GM21825 (cell line): ENCODE results near the gene LMNTD1.
"Not testable (repeated sequence)": the region's sequence is repeated elsewhere in the genome, so short reads cannot be mapped to it uniquely, and the experiment has no call there.

ENCODE experiments used
- ATAC-seq: cut with Tn5 transposase; IDR thresholded peaks from one replicate; pipeline ENCODE4 v1.9.1; 2021; ENCODE audit warnings: mild to moderate bottlenecking, moderate library complexity; ENCODE audit not compliant: unreplicated experiment

LMNTD1 gene, protein sequence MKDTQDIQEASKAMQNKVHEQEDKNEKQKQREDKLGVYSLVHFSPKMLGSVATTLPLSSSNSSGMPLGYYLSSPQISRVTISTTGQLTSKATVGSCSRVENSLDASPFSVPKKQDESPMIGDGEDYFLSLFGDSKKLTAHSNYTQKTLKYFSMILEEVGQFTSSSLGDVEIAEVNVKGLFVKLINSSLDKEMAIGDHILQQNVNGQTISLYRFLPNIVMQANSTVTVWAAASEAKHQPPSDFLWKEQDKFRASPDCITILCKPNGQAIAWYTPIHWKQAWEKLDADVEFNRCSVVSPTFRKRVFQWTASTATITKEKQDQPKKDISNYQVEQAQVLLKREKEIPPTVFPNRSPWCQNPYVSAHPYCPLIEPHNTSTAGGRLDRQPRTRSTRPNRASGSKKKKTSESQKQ

DNA sequence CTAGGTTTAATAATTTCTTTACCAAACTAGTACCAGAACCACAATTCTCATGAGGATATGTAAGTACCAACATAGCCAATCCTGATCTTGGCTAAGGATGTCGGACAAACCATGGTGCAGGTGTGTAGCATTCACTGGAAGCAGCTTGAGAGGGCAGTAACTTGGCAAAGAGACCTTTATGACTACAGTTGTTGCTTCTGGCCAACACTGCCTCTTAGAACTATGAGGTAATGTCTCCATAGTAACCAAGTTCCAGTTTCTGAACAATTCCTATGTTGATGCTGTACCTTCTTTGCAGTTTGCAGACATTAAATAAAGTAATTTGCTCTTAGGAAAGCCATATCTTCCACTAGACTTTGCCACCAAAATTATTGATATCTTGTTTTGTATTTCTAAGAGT, at the start of gene LMNTD1:
Gene LMNTD1 (minus strand): TSS at position 186 of the 400 bp plus-strand sequence. CDS start 324 bp downstream, outside the sequence.
- no peak for ATAC-seq

GRCh38 chr12:25598956-25599355, 45.9 kb upstream of the LMNTD1 start:
- no peak for ATAC-seq

- not testable (repeated sequence) for ATAC-seq
Observed at GRCh38 chr12:25595496-25595895, 42.4 kb upstream of the LMNTD1 start.

GRCh38 chr12:25594376-25594775, 41.3 kb upstream of the LMNTD1 start:
- ATAC-seq, result no peak

GRCh38 chr12:25592725-25593495, 39.8 kb upstream of the LMNTD1 start:
- ATAC-seq, result no peak

DNA sequence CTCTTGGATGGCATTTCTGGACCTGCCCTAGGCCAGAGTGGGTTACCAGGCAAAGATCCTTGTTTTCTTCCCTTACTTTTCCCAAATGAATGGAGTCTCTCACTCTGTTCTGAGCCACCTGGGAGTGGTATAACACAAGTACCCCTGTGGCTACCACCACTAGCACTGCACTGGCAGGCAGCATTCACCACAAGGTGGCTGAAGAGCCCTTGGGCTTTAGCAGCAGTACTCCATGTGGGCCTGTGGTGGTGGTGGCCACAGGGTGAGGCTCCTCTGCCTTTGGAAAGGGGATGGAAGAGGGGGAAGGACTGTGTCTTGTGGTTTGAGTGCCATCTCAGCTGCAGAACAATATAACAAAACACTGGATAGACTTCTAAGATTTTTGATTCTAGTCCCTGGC, 38.1 kb upstream of the LMNTD1 start:
- no peak for ATAC-seq

DNA sequence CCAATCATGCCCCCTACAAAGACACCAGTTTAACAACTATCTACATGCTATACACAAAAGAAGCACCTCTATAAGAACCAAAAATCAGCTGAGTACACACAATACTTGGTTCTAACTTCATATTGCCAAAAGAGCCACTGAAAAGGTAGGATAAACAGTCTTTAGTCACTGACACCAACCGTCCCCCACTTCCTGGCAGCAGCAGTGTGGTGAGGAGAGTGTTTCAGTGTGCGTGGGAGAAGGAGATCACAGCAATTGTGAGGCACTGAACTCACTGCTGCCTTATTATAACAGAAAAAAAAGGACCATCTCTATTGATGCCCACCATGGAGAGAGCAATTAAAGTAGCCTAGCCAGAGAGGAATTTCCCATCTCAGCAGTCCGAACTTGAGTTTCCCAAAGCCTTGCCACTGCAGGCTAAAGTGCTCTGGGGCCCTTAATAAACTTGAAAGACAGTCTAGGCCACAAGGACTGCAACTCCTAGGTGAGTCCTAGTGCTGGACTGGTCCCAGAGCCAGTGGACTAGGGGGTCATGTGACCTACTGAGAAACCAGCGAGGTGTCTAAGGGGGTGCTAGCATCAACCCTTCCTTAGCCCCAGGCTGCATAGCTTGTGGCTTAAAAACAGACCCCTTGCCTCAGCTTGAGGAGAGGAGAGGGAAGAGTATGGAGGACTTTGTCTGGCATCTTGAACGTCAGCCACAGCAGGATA, 37.1 kb upstream of the LMNTD1 start:
- ATAC-seq, result no peak

DNA sequence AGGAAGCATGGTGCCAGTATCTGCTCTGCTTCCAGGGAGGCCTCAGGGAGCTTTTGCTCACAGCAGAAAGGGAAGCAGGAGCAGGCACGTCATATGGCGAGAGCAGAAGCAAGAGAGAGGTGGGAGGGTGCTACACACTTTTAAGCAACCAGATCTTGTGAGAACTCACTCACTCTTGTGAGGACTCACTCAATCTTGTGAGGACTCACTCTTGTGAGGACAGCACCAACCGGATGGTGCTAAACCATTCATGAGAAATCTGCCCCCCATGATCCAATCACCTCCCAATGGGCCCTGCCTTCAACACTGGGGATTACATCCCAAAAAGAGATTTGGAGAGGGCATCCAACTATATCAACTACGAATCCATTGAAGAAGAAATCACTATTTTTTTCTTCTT, 34.3 kb upstream of the LMNTD1 start:
- ATAC-seq, result no peak

DNA sequence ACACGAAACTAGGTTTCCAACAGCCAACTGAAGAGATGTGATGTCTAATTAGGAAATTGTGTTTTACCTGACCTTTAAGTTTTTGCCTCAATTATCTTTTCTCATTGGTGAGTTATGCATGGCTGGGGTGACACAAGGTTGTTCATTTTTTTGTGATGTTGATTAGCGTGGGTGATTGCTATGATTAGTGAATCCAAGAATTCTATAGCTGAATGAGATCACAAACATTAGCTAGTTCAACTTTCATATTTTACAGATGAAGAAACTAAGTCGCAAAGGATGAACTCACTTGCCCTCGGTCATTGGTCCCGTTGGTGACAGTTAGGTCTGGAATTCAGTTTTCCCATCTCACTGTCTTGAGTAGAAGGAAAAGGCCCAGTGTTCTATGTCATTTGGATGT, 32.6 kb upstream of the LMNTD1 start:
- no peak for ATAC-seq

DNA sequence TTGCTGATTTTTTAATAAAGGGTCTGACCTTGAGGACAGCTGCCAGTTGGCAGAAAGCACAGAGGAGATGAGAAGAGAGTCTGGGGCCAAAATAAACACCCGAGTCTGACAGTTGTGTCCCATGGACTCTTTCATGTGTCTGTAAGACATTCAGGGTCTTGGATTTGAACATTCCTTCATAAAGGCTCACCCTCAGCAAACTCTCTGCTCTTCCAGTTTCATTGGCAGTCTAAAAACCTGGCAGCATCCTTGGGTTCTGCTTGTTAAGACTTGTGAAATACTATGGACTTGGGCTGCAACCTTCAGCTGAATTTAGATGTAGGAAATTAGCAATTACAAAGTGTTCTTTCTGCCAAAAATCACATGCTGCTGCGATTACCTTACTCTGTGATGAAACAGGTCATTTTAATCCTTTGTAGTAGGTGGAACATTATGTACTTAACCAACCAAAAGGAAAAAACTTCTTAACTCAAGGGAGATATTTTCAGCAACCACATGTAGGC, 32.0 kb upstream of the LMNTD1 start:
- no peak for ATAC-seq

DNA sequence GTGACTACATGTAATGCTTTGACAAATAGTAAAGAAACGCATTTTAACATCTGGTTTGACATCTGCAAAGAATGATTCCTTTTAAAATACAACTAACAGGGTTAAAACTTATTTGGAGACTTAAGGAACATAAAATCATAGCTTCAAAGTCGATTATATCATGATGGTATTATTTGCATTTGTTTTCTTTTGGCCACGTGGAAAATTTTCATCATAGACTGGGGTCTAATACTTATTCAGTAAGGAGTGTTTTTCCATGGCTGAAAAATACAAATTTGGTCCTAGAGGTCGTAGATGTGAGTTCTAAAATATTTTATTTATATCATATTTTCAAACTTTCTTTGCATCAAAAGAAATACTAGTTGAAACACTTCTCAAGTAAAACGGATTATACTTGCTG, 31.5 kb upstream of the LMNTD1 start:
- ATAC-seq, result no peak

DNA sequence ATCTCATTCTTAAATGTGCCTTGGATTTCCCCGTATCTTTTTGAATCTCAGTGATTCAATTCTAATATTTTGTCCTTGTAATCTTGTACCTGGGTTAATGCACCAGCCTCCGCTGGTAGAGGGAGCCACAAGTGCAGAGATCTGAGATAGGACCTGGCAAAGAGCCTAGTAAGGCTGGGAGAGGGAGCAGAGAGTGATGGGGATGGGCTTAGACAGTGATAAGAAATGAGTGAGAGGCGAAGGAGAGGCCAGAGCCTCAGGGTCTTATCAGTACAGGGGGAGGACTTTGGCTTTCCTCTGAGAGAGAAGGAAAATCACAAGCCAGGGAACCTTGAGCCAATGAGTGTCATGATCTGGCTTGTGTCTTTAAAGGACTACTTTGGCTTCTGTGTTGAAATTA, 30.5 kb upstream of the LMNTD1 start:
- no peak for ATAC-seq

DNA sequence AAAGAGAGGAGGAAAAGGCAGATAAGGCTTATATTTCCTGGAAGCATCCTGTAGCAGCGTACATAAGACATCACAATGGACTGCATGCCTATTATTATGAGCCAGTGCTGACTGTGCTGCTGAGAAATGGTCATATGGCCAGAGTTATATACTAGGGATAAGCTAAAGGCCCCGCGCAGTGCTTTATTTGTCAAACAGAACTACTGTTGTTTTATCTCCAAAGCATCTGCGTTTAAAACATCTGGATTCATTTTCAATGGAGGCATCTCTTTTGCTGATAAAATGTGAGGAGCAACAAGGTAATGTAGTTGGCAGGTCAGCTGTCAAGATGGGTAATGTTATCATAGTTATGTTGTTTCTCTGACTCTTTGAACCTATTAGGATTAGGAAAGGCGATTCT, 28.0 kb upstream of the LMNTD1 start:
- no peak for ATAC-seq

DNA sequence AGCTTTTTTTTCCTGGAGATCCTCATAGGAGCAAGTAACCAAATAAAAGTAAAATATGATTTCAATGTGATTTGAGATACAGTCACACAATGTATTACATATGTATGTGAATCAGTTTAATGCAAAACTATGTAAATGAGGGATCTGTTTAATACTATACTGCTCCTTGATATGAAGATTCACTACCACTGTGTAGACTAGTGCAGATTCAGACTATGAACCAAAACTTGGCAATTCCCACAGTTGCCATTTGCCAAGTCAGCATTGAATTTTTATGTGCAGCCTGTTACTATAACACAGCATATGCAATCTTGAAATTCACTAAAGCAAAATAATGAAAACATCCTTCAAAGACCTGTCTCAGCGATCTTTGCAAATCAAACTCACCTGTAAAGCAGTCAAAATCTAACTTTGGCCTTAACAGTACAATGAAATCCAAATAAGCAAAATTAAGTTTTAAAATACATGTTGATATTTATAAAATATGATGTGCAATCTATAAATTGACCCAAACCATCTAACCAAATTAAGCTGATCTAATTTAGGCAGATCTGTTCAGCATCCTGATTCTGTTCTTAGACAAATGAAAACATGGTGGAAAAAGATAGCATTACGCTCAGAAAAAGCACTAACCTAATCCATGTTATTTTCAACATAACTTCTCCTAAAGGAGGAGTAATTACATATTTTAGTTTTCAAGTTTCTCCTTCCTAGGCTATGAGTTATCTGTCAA, 25.5 kb upstream of the LMNTD1 start:
- no peak for ATAC-seq

DNA sequence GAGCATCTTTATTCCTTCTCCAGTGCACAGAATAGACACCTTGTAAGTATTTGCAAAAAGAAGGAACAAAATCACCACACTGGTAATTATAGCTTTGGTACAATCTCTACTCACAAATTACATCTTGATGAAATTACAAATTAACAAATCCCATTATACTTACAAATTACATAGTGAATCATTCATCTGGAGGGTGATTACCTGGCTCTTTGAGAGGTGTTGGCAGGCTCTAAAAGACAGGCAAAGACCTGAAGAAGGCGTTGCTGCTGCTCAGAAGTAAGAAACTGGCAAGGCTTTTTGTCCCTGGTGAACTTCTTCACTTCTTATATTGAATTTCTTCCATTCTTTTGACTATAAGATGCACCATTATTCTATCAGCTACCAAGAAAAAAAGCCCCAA, 21.7 kb upstream of the LMNTD1 start:
- no peak for ATAC-seq

DNA sequence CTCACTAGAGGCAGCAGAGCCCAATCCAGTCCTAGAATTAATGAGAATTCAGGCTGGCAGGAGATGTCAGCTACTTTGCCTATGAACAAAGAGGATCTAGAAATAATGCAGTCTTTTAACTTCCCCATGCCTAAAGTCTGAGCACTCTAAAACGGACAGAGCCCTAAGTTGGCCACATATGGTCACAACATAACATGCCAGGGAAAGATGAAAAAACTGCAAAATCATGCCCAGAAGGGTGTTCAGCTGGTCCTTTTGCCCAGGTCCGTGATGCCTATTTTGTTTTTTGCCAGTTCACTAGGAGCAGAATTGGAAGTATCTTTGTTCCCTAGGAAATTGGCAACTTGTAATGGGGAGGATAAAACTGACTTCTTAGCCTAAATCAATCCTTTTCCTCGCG, 20.3 kb upstream of the LMNTD1 start:
- ATAC-seq, result no peak

- ATAC-seq, result no peak
Observed at GRCh38 chr12:25570418-25570817, 17.3 kb upstream of the LMNTD1 start.

DNA sequence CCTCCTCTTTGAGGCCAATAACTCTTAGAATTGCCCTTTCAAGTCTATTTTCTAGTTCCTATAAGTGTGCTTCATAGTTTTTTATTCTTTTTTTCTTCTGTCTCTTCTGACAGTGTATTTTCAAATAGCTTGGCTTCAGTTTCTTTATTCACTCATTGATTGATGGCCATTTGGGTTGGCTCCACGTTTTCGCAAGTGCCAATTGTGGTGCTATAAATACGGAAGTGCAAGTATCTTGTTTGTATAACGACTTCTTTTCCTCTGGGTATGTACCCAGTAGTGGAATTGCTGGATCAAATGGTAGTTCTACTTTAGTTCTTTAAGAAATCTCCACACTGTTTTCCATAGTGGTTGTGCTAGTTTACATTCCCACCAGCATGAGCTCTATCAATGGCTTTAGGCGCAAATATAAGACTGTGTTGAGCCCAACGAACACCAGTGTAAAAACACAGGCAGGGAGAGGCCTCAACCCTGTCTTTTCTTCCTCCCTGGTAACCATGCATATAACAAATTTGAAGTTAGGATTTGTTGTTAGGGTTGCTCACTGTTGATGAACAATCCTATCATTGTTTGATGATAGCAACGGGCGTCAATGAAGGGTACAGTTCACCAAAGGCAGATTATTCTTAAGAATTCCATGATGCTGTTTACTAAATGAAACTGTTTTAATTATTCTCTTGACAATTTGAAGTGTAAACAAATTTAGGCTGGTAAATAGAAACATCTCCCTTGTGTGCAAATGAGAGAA, 13.3 kb upstream of the LMNTD1 start:
- ATAC-seq, result no peak

DNA sequence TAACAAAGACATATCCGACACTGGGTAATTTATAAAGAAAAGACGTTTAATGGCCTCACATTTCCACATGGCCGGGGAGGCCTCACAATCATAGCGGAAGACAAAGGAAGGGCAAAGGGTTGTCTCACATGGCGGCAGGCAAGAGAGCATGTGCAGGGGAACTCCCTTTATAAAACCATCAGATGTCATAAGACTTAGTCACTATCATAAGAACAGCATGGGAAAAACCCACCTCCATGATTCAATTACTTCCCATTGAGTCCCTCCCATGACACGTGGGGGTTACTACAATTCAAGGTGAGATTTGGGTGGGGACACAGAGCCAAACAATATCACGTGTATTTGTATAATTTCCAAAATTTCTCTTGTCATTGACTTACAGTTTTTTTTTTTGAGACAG, 5.5 kb upstream of the LMNTD1 start:
- ATAC-seq, result no peak

DNA sequence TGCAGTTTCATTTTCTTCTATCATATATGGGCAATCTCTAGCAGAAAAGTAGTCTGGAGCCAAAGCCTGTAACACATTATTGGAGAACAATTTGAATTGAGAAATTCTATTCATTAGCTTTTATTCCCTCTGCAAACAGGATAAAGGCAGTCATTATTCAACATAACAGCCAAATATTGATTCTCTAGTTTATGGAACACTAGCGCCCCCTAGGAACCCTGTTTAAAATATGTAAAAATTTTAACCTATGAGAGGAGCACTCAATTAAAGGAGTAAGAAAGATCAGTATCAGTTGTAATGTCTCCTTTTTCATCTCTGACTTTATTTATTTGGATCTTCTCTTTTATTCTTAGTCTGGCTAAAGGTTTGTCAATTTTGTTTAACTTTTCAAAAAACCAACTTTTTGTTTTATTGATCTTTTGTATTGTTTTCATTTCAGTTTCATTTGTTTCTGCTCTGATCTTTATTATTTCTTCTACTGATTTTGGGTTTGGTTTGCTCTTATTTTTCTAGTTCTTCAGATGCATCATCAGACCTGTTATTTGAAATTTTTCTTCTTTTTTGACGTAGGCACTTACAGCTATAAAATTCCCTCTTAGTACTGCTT, 4.8 kb upstream of the LMNTD1 start:
- ATAC-seq, result no peak
